Neuronal stem cell (in vitro differentiated cells): ENCODE results near the gene CSPG5.

ENCODE experiments used
- DNase-seq: peaks from one replicate; pipeline ENCODE4 v3.0.0-alpha.2; 2013; ENCODE audit warnings: low spot score
- H2AFZ ChIP-seq: one replicate; pipeline ENCODE4 v1.6.1; 2013; ENCODE audit warnings: mild to moderate bottlenecking, low read length, inconsistent platforms
- H2AK5ac ChIP-seq: 2 replicates; pipeline ENCODE4 v1.6.1; 2013; ENCODE audit warnings: low read depth, mild to moderate bottlenecking, inconsistent platforms, low read length, moderate library complexity, mixed read lengths
- H2BK120ac ChIP-seq: 2 replicates; pipeline ENCODE4 v1.6.1; 2013; ENCODE audit warnings: low read depth, mild to moderate bottlenecking, inconsistent platforms, low read length, moderate library complexity, mixed read lengths
- H2BK12ac ChIP-seq: one replicate; pipeline ENCODE4 v1.6.1; 2013; ENCODE audit warnings: low read length, inconsistent platforms
- H2BK15ac ChIP-seq: 2 replicates; pipeline ENCODE4 v1.6.1; 2013; ENCODE audit warnings: mild to moderate bottlenecking, low read length, inconsistent platforms, mixed read lengths
- H2BK5ac ChIP-seq: one replicate; pipeline ENCODE4 v1.6.1; 2013; ENCODE audit warnings: inconsistent platforms, mild to moderate bottlenecking, low read length, moderate library complexity
- H3K14ac ChIP-seq: one replicate; pipeline ENCODE4 v1.6.1; 2013; ENCODE audit warnings: low read length, inconsistent platforms
- H3K18ac ChIP-seq: 2 replicates; pipeline ENCODE4 v1.6.1; 2013; ENCODE audit warnings: low read length, inconsistent platforms
- H3K23ac ChIP-seq: 2 replicates; pipeline ENCODE4 v1.6.1; 2013; ENCODE audit warnings: low read depth, mild to moderate bottlenecking, mixed read lengths, low read length, inconsistent platforms; ENCODE audit not compliant: poor library complexity
- H3K27ac ChIP-seq: replicated peaks from 3 replicates; pipeline ENCODE4 v1.5.1; 2013; ENCODE audit warnings: low read length, inconsistent platforms
- H3K27me3 ChIP-seq, 3 experiments: 2 replicates each; pipeline ENCODE4 v1.6.1; 2013; ENCODE audit warnings: low read length in 3 of 3, mild to moderate bottlenecking in 2 of 3, inconsistent platforms in 1 of 3, low read depth in 1 of 3, mixed read lengths in 1 of 3, moderate library complexity in 1 of 3; ENCODE audit not compliant: control insufficient read depth in 3 of 3, insufficient read depth in 3 of 3
- H3K36me3 ChIP-seq, 2 donors: replicated peaks in 1 of 2; 2 replicates each; pipeline ENCODE4 v1.6.1; 2013; ENCODE audit warnings: low read length in 2 of 2; ENCODE audit not compliant: control insufficient read depth in 2 of 2, insufficient read depth in 2 of 2
- H3K4ac ChIP-seq: 2 replicates; pipeline ENCODE4 v1.6.1; 2013; ENCODE audit warnings: inconsistent platforms, mild to moderate bottlenecking, low read length, moderate library complexity
- H3K4me1 ChIP-seq, 2 donors: 1 replicate in 1 of 2; 2 replicates in 1 of 2; pipeline ENCODE4 v1.6.1; 2013; ENCODE audit warnings: low read length in 2 of 2, low read depth in 1 of 2; ENCODE audit not compliant: control insufficient read depth in 2 of 2, insufficient read depth in 1 of 2
- H3K4me2 ChIP-seq: one replicate; pipeline ENCODE4 v1.6.1; 2013; ENCODE audit warnings: mild to moderate bottlenecking, low read length, inconsistent platforms; ENCODE audit not compliant: insufficient read depth, poor library complexity, severe bottlenecking
- H3K4me3 ChIP-seq, 2 donors: 2 replicates each; pipeline ENCODE4 v1.5.1; 2013; ENCODE audit warnings: low read length in 2 of 2, mild to moderate bottlenecking in 2 of 2, inconsistent platforms in 1 of 2, moderate library complexity in 1 of 2
- H3K79me1 ChIP-seq: one replicate; pipeline ENCODE4 v1.6.1; 2013; ENCODE audit warnings: low read depth, mild to moderate bottlenecking, inconsistent platforms, low read length, moderate library complexity
- H3K9ac ChIP-seq: one replicate; pipeline ENCODE4 v1.6.1; 2013; ENCODE audit warnings: mild to moderate bottlenecking, low read depth, low read length, inconsistent platforms; ENCODE audit not compliant: poor library complexity
- H3K9me3 ChIP-seq, 2 donors: replicated peaks in 1 of 2; 2 replicates each; pipeline versions ENCODE3 to v1.6.1; 2013; ENCODE audit warnings: low read length in 2 of 2, mild to moderate bottlenecking in 2 of 2, inconsistent platforms in 1 of 2, low read depth in 1 of 2, mixed read lengths in 1 of 2, moderate library complexity in 1 of 2; ENCODE audit not compliant: control insufficient read depth in 2 of 2, insufficient read depth in 1 of 2
- H4K8ac ChIP-seq: one replicate; pipeline ENCODE4 v1.6.1; 2013; ENCODE audit warnings: low read depth, mild to moderate bottlenecking, inconsistent platforms, low read length, moderate library complexity
- H4K91ac ChIP-seq: one replicate; pipeline ENCODE4 v1.6.1; 2013; ENCODE audit warnings: low read length, low read depth, mild to moderate bottlenecking, inconsistent platforms; ENCODE audit not compliant: poor library complexity
- WGBS, 2 donors: extraction: QIAGEN DNeasy Blood & Tissue Kit; methylation state at CpG; one replicate each; pipeline ENCODE4 v1.1.7; 2013; ENCODE audit warnings: missing lambda C conversion rate in 2 of 2, mixed read lengths in 1 of 2; ENCODE audit not compliant: insufficient read length in 2 of 2, insufficient replicate concordance in 1 of 2; ENCODE audit errors: extremely low coverage in 2 of 2; 5-methylcytosine and 5-hydroxymethylcytosine counted together

CSPG5 gene

GRCh38 chr3:47588587-47588986, 9.9 kb upstream of the CSPG5 start:
- Histone ChIP-seq H3K4ac (no peak overlapping the region), H3K18ac (no peak overlapping the region), H4K8ac (no peak overlapping the region), H3K4me2 (no peak overlapping the region), H2AFZ (no peak overlapping the region), H3K9ac (no peak overlapping the region), H4K91ac (no peak overlapping the region), H3K36me3 (peaks cover 33 to 99% of the 10 kb centered on the region in 2 donors), H3K14ac (no peak overlapping the region), H2BK5ac (no peak overlapping the region), H2BK15ac (no peak overlapping the region), H3K27ac (no peak overlapping the region), H3K4me3 (no peak overlapping the region), H3K27me3 (no peaks in the 10 kb centered on the region), H3K9me3 (no peaks in the 10 kb centered on the region), H2AK5ac (no peak overlapping the region), H2BK120ac (no peak overlapping the region), H2BK12ac (no peak overlapping the region), H3K4me1 (no peaks in the 10 kb centered on the region), H3K23ac (no peak overlapping the region), H3K79me1 (no peaks in the 10 kb centered on the region)
- DNase-seq, result no peak
- no CpG with 5 or more reads among the region's 4 CpGs for WGBS, 2 donors

- Histone ChIP-seq H2AFZ (no peak overlapping the region), H3K27ac (no peak overlapping the region), H3K4me1 (no peaks in the 10 kb centered on the region), H3K23ac (no peak overlapping the region), H3K18ac (no peak overlapping the region), H3K27me3 (no peaks in the 10 kb centered on the region), H4K8ac (no peak overlapping the region), H2BK5ac (no peak overlapping the region), H2BK15ac (no peak overlapping the region), H2BK120ac (no peak overlapping the region), H3K4me3 (no peak overlapping the region), H2AK5ac (no peak overlapping the region), H3K9me3 (no peaks in the 10 kb centered on the region), H3K4ac (no peak overlapping the region), H3K36me3 (peaks cover 33 to 99% of the 10 kb centered on the region in 2 donors), H4K91ac (no peak overlapping the region), H3K4me2 (no peak overlapping the region), H3K79me1 (no peaks in the 10 kb centered on the region), H3K14ac (no peak overlapping the region), H3K9ac (no peak overlapping the region), H2BK12ac (no peak overlapping the region)
- whole genome bisulfite sequencing, 2 donors, result no CpG with 5 or more reads among the region's 7 CpGs
- no peak for DNase-seq
Observed at GRCh38 chr3:47588053-47588452, 9.4 kb upstream of the CSPG5 start.

- no peak overlapping the region for H3K14ac ChIP-seq
- no peaks in the 10 kb centered on the region for H3K79me1 ChIP-seq
- H2BK15ac ChIP-seq, result no peak overlapping the region
- H3K4me3 ChIP-seq, result no peak overlapping the region
- H2AK5ac ChIP-seq, result no peak overlapping the region
- H3K9me3 ChIP-seq, result peaks cover 0 to 1% of the 10 kb centered on the region in 2 donors
- H3K23ac ChIP-seq, result no peak overlapping the region
- no peak overlapping the region for H3K4ac ChIP-seq
- H3K27ac ChIP-seq, result no peak overlapping the region
- no peak overlapping the region for H2BK12ac ChIP-seq
- H2BK5ac ChIP-seq, result no peak overlapping the region
- no peak overlapping the region for H3K9ac ChIP-seq
- WGBS, 2 donors, result no CpG with 5 or more reads among the region's 6 CpGs
- no peak for DNase-seq
- no peak overlapping the region for H2AFZ ChIP-seq
- H3K27me3 ChIP-seq, result no peaks in the 10 kb centered on the region
- H3K4me1 ChIP-seq, result no peaks in the 10 kb centered on the region
- H4K8ac ChIP-seq, result no peak overlapping the region
- H3K18ac ChIP-seq, result no peak overlapping the region
- H3K4me2 ChIP-seq, result no peak overlapping the region
- H3K36me3 ChIP-seq, result peaks cover 34 to 93% of the 10 kb centered on the region in 2 donors
- H4K91ac ChIP-seq, result no peak overlapping the region
- no peak overlapping the region for H2BK120ac ChIP-seq
Observed at GRCh38 chr3:47586746-47587145, 8.1 kb upstream of the CSPG5 start.

- peaks cover 0 to 18% (median 3%) of the 10 kb centered on the region in 3 experiments for H3K27me3 ChIP-seq
- H2AFZ ChIP-seq, result no peak overlapping the region
- peaks cover 0 to 2% of the 10 kb centered on the region in 2 donors for H3K4me1 ChIP-seq
- H3K27ac ChIP-seq, result no peak overlapping the region
- H3K23ac ChIP-seq, result no peak overlapping the region
- H2BK12ac ChIP-seq, result no peak overlapping the region
- H3K36me3 ChIP-seq, result peaks cover 17 to 61% of the 10 kb centered on the region in 2 donors
- WGBS, 2 donors, result no CpG with 5 or more reads among the region's 3 CpGs
- H3K79me1 ChIP-seq, result no peaks in the 10 kb centered on the region
- H4K91ac ChIP-seq, result no peak overlapping the region
- H2BK120ac ChIP-seq, result no peak overlapping the region
- no peak overlapping the region for H3K18ac ChIP-seq
- no peak overlapping the region for H3K4me2 ChIP-seq
- H3K14ac ChIP-seq, result no peak overlapping the region
- no peak overlapping the region for H3K9ac ChIP-seq
- no peak overlapping the region for H3K4ac ChIP-seq
- DNase-seq, result no peak
- H3K9me3 ChIP-seq, result peaks cover 2 to 3% of the 10 kb centered on the region in 2 donors
- no peak overlapping the region for H3K4me3 ChIP-seq
- H2BK15ac ChIP-seq, result no peak overlapping the region
- no peak overlapping the region for H2BK5ac ChIP-seq
- no peak overlapping the region for H4K8ac ChIP-seq
- no peak overlapping the region for H2AK5ac ChIP-seq
Observed at GRCh38 chr3:47583320-47584075, 4.8 kb upstream of the CSPG5 start.
